Measurements from ENCODE around the gene SLC46A1. TPM values are rescaled to one million over a fixed set of nuclear protein-coding genes. Genes with fewer than 3 reads are reported as not detected.

SLC46A1 gene
- total and polyA plus RNA-seq, 2 donors (not counting 1 experiment from before 2014, with no cell fraction given), result 2.5 to 4.3 TPM

GRCh38 chr17:28357901-28358197 is 48.2 kb downstream of the SLC46A1 start:
- peak overlapping the region; percentile 95 for H2AFZ ChIP-seq (ENCODE audit: insufficient read depth, low read depth, low read length, poor library complexity, severe bottlenecking)
- Mint-ChIP-seq H3K27me3 (no peaks in the 10 kb centered on the region), H3K27ac (peak overlapping the region; percentile 97), H3K4me3 (peak overlapping the region; percentile 97), H3K9me3 (ENCODE audit: insufficient read depth) (no peaks in the 10 kb centered on the region), H3K4me1 (peaks cover 22% of the 10 kb centered on the region)
- H3K27me3 ChIP-seq (replicated peaks in 1 of 4; ENCODE audit: control extremely low read depth in 1 of 4, control insufficient read depth in 3 of 4, insufficient read depth in 4 of 4, low read length in 3 of 4), result no peaks in the 10 kb centered on the region
- POLR2A ChIA-PET, result interaction anchor here (0.6 to 2.3 kb wide), 5 partner anchors 11 to 39 kb away, joined by 3 to 25 read pairs (median 6); partner anchors contain the start of genes IFT20, TMEM97, TNFAIP1 and VTN
- peak overlapping the region; percentile 96 for H3K4me2 ChIP-seq (replicated peaks; ENCODE audit: low read depth, low read length, poor library complexity, severe bottlenecking)
- no peak for DNase-seq
- CTCF ChIA-PET, result interaction anchor here (1.0 to 2.8 kb wide), 4 partner anchors 14 to 369 kb away, joined by 3 to 19 read pairs (median 8); partner anchors contain the start of genes IFT20, SARM1, TLCD1 and TNFAIP1
- no peaks in the 10 kb centered on the region for H3K9me3 ChIP-seq (ENCODE audit: control extremely low read depth in 1 of 3, control insufficient read depth in 2 of 3, insufficient read depth in 1 of 3, low read length in 2 of 3)
- H3K4me1 ChIP-seq (ENCODE audit: control insufficient read depth in 2 of 2, insufficient read depth in 2 of 2, low read length in 2 of 2), result peaks cover 17 to 22% of the 10 kb centered on the region in 2 donors
- no peak for ATAC-seq (ENCODE audit: low read depth)
- peak overlapping the region; percentile 77 for H3K9ac ChIP-seq (ENCODE audit: low read length)
- peaks cover 23% of the 10 kb centered on the region for H4K20me1 ChIP-seq (ENCODE audit: control insufficient read depth, insufficient read depth, low read length, poor library complexity, severe bottlenecking)
- peaks cover 0 to 54% of the 10 kb centered on the region in 2 experiments for H3K36me3 ChIP-seq (replicated peaks in 1 of 2; ENCODE audit: control extremely low read depth in 1 of 2, control insufficient read depth in 1 of 2, extremely low read depth in 1 of 2, insufficient read depth in 2 of 2, low read length in 1 of 2)
- H3K79me2 ChIP-seq (ENCODE audit: control insufficient read depth, insufficient read depth, low read length), result peaks cover 43% of the 10 kb centered on the region
- intact Hi-C loops (cut with micrococcal nuclease), result loop anchor here (1.0 to 5.0 kb wide), 4 partner anchors 13 to 594 kb away; partner anchors contain the start of genes IFT20, PHF12, SARM1 and TMEM97
- H3K27ac ChIP-seq (ENCODE audit: low read length in 2 of 2), result peak overlapping the region; percentile 67 to 83
- peak overlapping the region; percentile 74 to 91 (median 81) for H3K4me3 ChIP-seq (ENCODE audit: control extremely low read depth in 1 of 5, extremely low read depth in 1 of 5, insufficient read depth in 1 of 5, low read depth in 2 of 5, low read length in 4 of 5)
- WGBS (ENCODE audit: insufficient coverage), result 4% methylated on average over 4 of the region's 4 CpGs
- TF ChIP-seq CTCF (IDR thresholded peaks at IDR 0.05) (no peak), EZH2 (IDR thresholded peaks at IDR 0.05; ENCODE audit: borderline replicate concordance, insufficient read depth, low read depth, low read length, poor library complexity, severe bottlenecking) (no peak)
